Measurements from ENCODE around the gene ZBTB42. TPM values are rescaled to one million over a fixed set of nuclear protein-coding genes. Genes with fewer than 3 reads are reported as not detected.

The ZBTB42 gene
- total RNA-seq, 1 donor: 2.9 TPM

GRCh38 chr14:104781271-104782077, 19.4 kb upstream of the ZBTB42 start:
- Histone ChIP-seq H3K4me3 (ENCODE audit: insufficient read depth, low read length) (no peak overlapping the region), H3K9me3 (ENCODE audit: low read depth, low read length) (no peaks in the 10 kb centered on the region), H2AFZ (ENCODE audit: low read length) (no peak overlapping the region), H3K27me3 (ENCODE audit: insufficient read depth, low read length) (no peaks in the 10 kb centered on the region), H3K27ac (ENCODE audit: low read depth, low read length) (no peak overlapping the region), H3K36me3 (ENCODE audit: insufficient read depth, low read length) (peaks cover 8% of the 10 kb centered on the region), H3K4me1 (ENCODE audit: insufficient read depth, low read length) (no peaks in the 10 kb centered on the region), H4K20me1 (ENCODE audit: insufficient read depth, low read length) (peaks cover 40% of the 10 kb centered on the region), H3K79me2 (ENCODE audit: insufficient read depth, low read length) (peaks cover 37% of the 10 kb centered on the region), H3K4me2 (ENCODE audit: insufficient read depth, low read length) (no peak overlapping the region)
- TF ChIP-seq CTCF (IDR thresholded peaks at IDR 0.05; ENCODE audit: extremely low read depth, low read depth, low read length): no peak
- peak; percentile 78 for DNase-seq (ENCODE audit: insufficient read length, low spot score, missing footprints)

- H4K20me1 ChIP-seq (ENCODE audit: insufficient read depth, low read length): peaks cover 36% of the 10 kb centered on the region
- peaks cover 8% of the 10 kb centered on the region for H3K36me3 ChIP-seq (ENCODE audit: insufficient read depth, low read length)
- H3K4me3 ChIP-seq (ENCODE audit: insufficient read depth, low read length): no peak overlapping the region
- H3K4me2 ChIP-seq (ENCODE audit: insufficient read depth, low read length): no peak overlapping the region
- H3K27ac ChIP-seq (ENCODE audit: low read depth, low read length): no peak overlapping the region
- H3K4me1 ChIP-seq (ENCODE audit: insufficient read depth, low read length): no peaks in the 10 kb centered on the region
- H3K9me3 ChIP-seq (ENCODE audit: low read depth, low read length): no peaks in the 10 kb centered on the region
- peak; percentile 73 for DNase-seq (ENCODE audit: insufficient read length, low spot score, missing footprints)
- no peak overlapping the region for H2AFZ ChIP-seq (ENCODE audit: low read length)
- H3K79me2 ChIP-seq (ENCODE audit: insufficient read depth, low read length): peaks cover 45% of the 10 kb centered on the region
- TF ChIP-seq CTCF (IDR thresholded peaks at IDR 0.05; ENCODE audit: extremely low read depth, low read depth, low read length): no peak
- no peaks in the 10 kb centered on the region for H3K27me3 ChIP-seq (ENCODE audit: insufficient read depth, low read length)
These were observed 18.7 kb upstream of the ZBTB42 start for GRCh38 chr14:104782086-104782807.

GRCh38 chr14:104782808-104783139, 18.1 kb upstream of the ZBTB42 start:
- H3K79me2 ChIP-seq (ENCODE audit: insufficient read depth, low read length): peaks cover 50% of the 10 kb centered on the region
- H3K36me3 ChIP-seq (ENCODE audit: insufficient read depth, low read length): peaks cover 8% of the 10 kb centered on the region
- peaks cover 36% of the 10 kb centered on the region for H4K20me1 ChIP-seq (ENCODE audit: insufficient read depth, low read length)
- no peak overlapping the region for H3K4me2 ChIP-seq (ENCODE audit: insufficient read depth, low read length)
- DNase-seq (ENCODE audit: insufficient read length, low spot score, missing footprints): peak; percentile 39
- H2AFZ ChIP-seq (ENCODE audit: low read length): no peak overlapping the region
- no peaks in the 10 kb centered on the region for H3K27me3 ChIP-seq (ENCODE audit: insufficient read depth, low read length)
- H3K4me3 ChIP-seq (ENCODE audit: insufficient read depth, low read length): no peak overlapping the region
- no peaks in the 10 kb centered on the region for H3K9me3 ChIP-seq (ENCODE audit: low read depth, low read length)
- no peak overlapping the region for H3K27ac ChIP-seq (ENCODE audit: low read depth, low read length)
- no peak for TF ChIP-seq CTCF (IDR thresholded peaks at IDR 0.05; ENCODE audit: extremely low read depth, low read depth, low read length)
- no peaks in the 10 kb centered on the region for H3K4me1 ChIP-seq (ENCODE audit: insufficient read depth, low read length)

Data from osteoblast (primary cell).